Measurements from ENCODE around the gene TDRD3.

DNA sequence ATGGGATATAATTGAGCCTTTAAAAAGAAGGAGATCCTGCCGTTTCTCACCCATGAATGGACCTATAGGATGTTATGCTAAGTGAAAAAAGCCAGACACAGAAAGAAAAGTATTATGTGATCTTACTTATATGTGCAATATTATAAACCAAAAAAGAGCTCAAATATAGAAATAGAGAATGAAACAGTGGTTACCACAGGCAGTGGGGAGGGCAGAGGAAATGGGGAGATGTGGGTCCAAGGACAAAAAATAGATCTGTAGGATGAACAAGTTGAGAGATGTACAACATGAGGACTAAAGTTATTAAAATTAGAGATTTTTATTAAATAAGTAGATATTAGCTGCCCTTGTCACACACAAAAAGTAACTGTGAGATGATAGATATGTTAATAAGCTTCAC, 29.1 kb downstream of the TDRD3 start:
- TF ChIP-seq, protein P1, sequence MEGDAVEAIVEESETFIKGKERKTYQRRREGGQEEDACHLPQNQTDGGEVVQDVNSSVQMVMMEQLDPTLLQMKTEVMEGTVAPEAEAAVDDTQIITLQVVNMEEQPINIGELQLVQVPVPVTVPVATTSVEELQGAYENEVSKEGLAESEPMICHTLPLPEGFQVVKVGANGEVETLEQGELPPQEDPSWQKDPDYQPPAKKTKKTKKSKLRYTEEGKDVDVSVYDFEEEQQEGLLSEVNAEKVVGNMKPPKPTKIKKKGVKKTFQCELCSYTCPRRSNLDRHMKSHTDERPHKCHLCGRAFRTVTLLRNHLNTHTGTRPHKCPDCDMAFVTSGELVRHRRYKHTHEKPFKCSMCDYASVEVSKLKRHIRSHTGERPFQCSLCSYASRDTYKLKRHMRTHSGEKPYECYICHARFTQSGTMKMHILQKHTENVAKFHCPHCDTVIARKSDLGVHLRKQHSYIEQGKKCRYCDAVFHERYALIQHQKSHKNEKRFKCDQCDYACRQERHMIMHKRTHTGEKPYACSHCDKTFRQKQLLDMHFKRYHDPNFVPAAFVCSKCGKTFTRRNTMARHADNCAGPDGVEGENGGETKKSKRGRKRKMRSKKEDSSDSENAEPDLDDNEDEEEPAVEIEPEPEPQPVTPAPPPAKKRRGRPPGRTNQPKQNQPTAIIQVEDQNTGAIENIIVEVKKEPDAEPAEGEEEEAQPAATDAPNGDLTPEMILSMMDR (IDR thresholded peaks at IDR 0.05; ENCODE audit: low read depth, low read length, poor library complexity, severe bottlenecking) = no peak
- no peak for TF ChIP-seq EZH2phosphoT487 (IDR thresholded peaks at IDR 0.05; ENCODE audit: borderline replicate concordance, low read length)
